ENCODE measurements around the gene HEBP1.

- TF ChIP-seq EZH2 (IDR thresholded peaks at IDR 0.05; ENCODE audit: low read length, unreplicated experiment) = no peak
- no peak for TF ChIP-seq CTCF (conservative IDR thresholded peaks at IDR 0.05; ENCODE audit: low read depth, low read length)
Measured at GRCh38 chr12:12996209-12996608, 3.9 kb downstream of the HEBP1 start.

Data from PC-3 (cell line).